HCT116 (cell line): Measurements from ENCODE around the gene CLEC3B.

Source experiments
- CBX3 ChIP-seq: IDR thresholded peaks from 2 replicates; pipeline ENCODE4 v1.6.1; 2012; ENCODE audit warnings: low read depth
- EZH2 ChIP-seq: fragments of 200-600 bp; sonication (generic); IDR thresholded peaks from 2 replicates; pipeline ENCODE4 v1.6.1; 2017; ENCODE audit warnings: antibody characterized with exemption, mixed run types
- EZH2phosphoT487 ChIP-seq: fragments of 200-600 bp; IDR thresholded peaks from 2 replicates; pipeline ENCODE4 v1.6.1; 2018; ENCODE audit warnings: antibody characterized with exemption, borderline replicate concordance
- POLR2A ChIP-seq: IDR thresholded peaks from 2 replicates; pipeline ENCODE4 v1.7.0; 2011; ENCODE audit warnings: borderline replicate concordance; ENCODE audit not compliant: insufficient read depth, insufficient read length; ENCODE audit errors: extremely low read depth
- SIN3A ChIP-seq: IDR thresholded peaks from 2 replicates; pipeline ENCODE4 v1.6.1; 2012; ENCODE audit warnings: low read depth
- TF ChIP-seq, protein P1 (sequence below), 3 experiments: fragments of 200-600 bp in 1 of 3; sonication (generic) in 1 of 3; IDR thresholded peaks in 2 of 3; conservative IDR thresholded peaks in 1 of 3; 2 replicates each; pipeline ENCODE4 v1.5.1; 2012 to 2017; ENCODE audit warnings: low read depth in 2 of 3, low read length in 2 of 3, antibody characterized with exemption in 1 of 3, borderline replicate concordance in 1 of 3, control low read depth in 1 of 3, mild to moderate bottlenecking in 1 of 3, mixed read lengths in 1 of 3, mixed run types in 1 of 3, moderate library complexity in 1 of 3; ENCODE audit not compliant: insufficient read depth in 1 of 3

DNA sequence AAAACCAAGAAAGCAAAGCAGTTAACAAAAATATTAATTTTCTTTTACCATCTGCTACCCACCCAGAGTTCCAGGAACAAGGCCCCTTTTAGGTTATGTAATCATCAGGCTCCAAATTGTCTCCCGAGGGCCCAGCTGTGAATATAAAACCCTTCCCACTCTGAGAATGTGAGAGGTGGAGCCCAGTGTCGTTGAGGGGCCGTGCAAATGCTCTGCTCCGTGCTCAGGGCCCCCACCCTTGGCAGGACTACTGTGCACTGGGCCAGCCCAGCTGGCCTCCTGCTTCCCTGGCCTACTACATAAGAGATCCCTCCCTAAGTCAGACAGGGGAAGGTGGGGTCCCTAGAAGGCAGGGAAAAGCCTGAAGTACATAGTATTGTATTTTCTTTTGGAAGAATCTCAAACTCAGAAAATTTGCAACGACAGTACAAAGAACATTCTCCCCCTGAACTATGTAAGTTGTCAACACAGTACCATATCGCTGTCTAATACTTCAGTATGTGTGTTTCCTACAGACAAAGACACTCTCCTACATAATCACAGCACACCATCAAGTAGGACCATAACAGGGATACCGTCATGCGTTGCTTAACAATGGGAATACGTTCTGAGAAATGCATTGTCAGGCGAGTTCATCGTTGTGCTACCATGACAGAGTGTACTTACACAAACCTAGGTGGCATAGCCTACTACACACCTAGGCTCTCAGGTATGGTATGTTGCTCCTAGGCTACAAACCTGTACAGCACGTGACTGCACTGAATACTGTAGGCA lies 4.4 kb upstream of the CLEC3B start:
- TF ChIP-seq, protein P1, sequence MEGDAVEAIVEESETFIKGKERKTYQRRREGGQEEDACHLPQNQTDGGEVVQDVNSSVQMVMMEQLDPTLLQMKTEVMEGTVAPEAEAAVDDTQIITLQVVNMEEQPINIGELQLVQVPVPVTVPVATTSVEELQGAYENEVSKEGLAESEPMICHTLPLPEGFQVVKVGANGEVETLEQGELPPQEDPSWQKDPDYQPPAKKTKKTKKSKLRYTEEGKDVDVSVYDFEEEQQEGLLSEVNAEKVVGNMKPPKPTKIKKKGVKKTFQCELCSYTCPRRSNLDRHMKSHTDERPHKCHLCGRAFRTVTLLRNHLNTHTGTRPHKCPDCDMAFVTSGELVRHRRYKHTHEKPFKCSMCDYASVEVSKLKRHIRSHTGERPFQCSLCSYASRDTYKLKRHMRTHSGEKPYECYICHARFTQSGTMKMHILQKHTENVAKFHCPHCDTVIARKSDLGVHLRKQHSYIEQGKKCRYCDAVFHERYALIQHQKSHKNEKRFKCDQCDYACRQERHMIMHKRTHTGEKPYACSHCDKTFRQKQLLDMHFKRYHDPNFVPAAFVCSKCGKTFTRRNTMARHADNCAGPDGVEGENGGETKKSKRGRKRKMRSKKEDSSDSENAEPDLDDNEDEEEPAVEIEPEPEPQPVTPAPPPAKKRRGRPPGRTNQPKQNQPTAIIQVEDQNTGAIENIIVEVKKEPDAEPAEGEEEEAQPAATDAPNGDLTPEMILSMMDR (IDR thresholded peaks at IDR 0.05 in 2 of 3, conservative IDR thresholded peaks at IDR 0.05 in 1 of 3; ENCODE audit: borderline replicate concordance in 1 of 3, insufficient read depth in 1 of 3, low read depth in 2 of 3, low read length in 2 of 3) = no peak
- TF ChIP-seq POLR2A (no peak), CBX3 (no peak), EZH2 (no peak), SIN3A (no peak), EZH2phosphoT487 (no peak)
